Osteoblast (primary cell): ENCODE data around the gene TACR1. TPM values are rescaled to one million over a fixed set of nuclear protein-coding genes. Genes with fewer than 3 reads are reported as not detected.

ENCODE experiments used
- DNase-seq: peaks from one replicate; pipeline ENCODE4 v3.0.0; 2011; ENCODE audit warnings: low spot score, mixed read lengths; ENCODE audit not compliant: insufficient read length; ENCODE audit errors: missing footprints
- H2AFZ ChIP-seq: 2 replicates; pipeline ENCODE4 v1.6.0; 2011; ENCODE audit warnings: mild to moderate bottlenecking, low read length
- H3K27ac ChIP-seq: 2 replicates; pipeline ENCODE4 v1.5.1; 2011; ENCODE audit warnings: mild to moderate bottlenecking, low read depth, low read length, moderate library complexity
- H3K27me3 ChIP-seq: 2 replicates; pipeline ENCODE4 v1.6.0; 2012; ENCODE audit warnings: mild to moderate bottlenecking, control low read depth, inconsistent platforms, low read length, moderate library complexity; ENCODE audit not compliant: insufficient read depth
- H3K36me3 ChIP-seq: 2 replicates; pipeline ENCODE4 v1.5.1; 2011; ENCODE audit warnings: mild to moderate bottlenecking, low read length, control low read depth, moderate library complexity; ENCODE audit not compliant: insufficient read depth
- H3K4me1 ChIP-seq: 2 replicates; pipeline ENCODE4 v1.5.1; 2011; ENCODE audit warnings: mild to moderate bottlenecking, low read length, control low read depth, moderate library complexity; ENCODE audit not compliant: insufficient read depth
- H3K4me2 ChIP-seq: 2 replicates; pipeline ENCODE4 v1.6.0; 2011; ENCODE audit warnings: mild to moderate bottlenecking, low read length; ENCODE audit not compliant: insufficient read depth
- H3K4me3 ChIP-seq: fragments of 200-600 bp; sonication (generic); 3 replicates; pipeline ENCODE4 v1.5.1; 2012; ENCODE audit warnings: mild to moderate bottlenecking, low read length, inconsistent platforms; ENCODE audit not compliant: insufficient read depth
- H3K79me2 ChIP-seq: 2 replicates; pipeline ENCODE4 v1.6.0; 2012; ENCODE audit warnings: mild to moderate bottlenecking, low read length, control low read depth, inconsistent platforms; ENCODE audit not compliant: insufficient read depth
- H3K9me3 ChIP-seq: 2 replicates; pipeline ENCODE4 v1.5.1; 2011; ENCODE audit warnings: low read depth, low read length, control low read depth
- H4K20me1 ChIP-seq: 2 replicates; pipeline ENCODE4 v1.6.0; 2012; ENCODE audit warnings: mild to moderate bottlenecking, low read length, control low read depth; ENCODE audit not compliant: insufficient read depth
- total RNA-seq: library from RNA; depleted of rRNA; stranded (reverse); fragments of >200 nt; gene quantifications from 2 replicates; pipeline ENCODE4 v1.2.3, GENCODE V29; 2012
- TF ChIP-seq, protein P1 (sequence below): IDR thresholded peaks from 2 replicates; pipeline ENCODE4 v1.5.1; 2011; ENCODE audit warnings: mild to moderate bottlenecking, low read depth, low read length, moderate library complexity; ENCODE audit errors: extremely low read depth

Gene TACR1
- total RNA-seq, 1 donor: under 0.01 TPM

DNA sequence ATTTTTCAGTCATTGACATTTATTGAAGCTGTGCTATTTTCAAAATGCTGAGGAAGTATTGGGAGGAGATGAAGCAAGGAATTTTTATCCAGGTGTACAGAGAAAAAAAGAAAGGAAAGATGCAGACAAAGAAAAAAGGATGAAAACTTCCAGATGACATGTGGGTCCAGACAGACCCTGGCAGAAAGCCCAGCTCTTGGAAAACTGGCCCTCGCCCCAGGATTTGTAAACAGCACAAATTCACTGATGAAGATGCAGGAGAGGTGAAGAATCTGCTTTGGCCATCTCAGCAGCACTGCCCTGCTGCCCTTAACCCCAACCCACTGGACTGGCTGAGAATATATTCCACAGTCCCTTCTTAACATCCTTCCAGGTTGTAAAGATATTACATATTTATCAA is 12.5 kb downstream of the TACR1 start:
- no peak for DNase-seq
- H2AFZ ChIP-seq: no peak overlapping the region

DNA sequence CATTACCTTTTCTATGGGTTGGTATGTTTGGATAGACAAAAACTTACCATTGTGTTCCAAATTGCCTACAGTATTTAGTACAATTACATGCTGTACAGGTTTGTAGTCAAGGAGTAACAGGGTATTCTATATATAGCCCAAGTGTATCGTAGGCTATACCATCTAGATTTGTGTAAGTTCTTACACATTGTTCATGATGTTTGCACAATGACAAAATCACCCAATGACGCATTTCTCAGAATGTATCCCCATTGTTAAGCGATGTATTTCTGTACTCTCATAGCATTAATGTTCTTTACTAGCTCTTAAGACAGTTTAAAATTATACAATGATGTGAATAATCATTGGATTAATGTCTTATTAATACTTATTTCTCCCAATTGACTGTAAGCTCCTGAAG is 16.7 kb downstream of the TACR1 start:
- H3K27me3 ChIP-seq: peaks cover 12% of the 10 kb centered on the region
- no peak overlapping the region for H2AFZ ChIP-seq
- no peak overlapping the region for H3K4me3 ChIP-seq
- H3K4me1 ChIP-seq: no peaks in the 10 kb centered on the region
- TF ChIP-seq, protein P1, sequence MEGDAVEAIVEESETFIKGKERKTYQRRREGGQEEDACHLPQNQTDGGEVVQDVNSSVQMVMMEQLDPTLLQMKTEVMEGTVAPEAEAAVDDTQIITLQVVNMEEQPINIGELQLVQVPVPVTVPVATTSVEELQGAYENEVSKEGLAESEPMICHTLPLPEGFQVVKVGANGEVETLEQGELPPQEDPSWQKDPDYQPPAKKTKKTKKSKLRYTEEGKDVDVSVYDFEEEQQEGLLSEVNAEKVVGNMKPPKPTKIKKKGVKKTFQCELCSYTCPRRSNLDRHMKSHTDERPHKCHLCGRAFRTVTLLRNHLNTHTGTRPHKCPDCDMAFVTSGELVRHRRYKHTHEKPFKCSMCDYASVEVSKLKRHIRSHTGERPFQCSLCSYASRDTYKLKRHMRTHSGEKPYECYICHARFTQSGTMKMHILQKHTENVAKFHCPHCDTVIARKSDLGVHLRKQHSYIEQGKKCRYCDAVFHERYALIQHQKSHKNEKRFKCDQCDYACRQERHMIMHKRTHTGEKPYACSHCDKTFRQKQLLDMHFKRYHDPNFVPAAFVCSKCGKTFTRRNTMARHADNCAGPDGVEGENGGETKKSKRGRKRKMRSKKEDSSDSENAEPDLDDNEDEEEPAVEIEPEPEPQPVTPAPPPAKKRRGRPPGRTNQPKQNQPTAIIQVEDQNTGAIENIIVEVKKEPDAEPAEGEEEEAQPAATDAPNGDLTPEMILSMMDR: no peak
- H3K9me3 ChIP-seq: no peaks in the 10 kb centered on the region
- DNase-seq: no peak
- no peaks in the 10 kb centered on the region for H3K36me3 ChIP-seq
- no peak overlapping the region for H3K27ac ChIP-seq
- no peaks in the 10 kb centered on the region for H4K20me1 ChIP-seq
- H3K4me2 ChIP-seq: no peak overlapping the region
- H3K79me2 ChIP-seq: no peaks in the 10 kb centered on the region

More for the DNA sequence above, 12.5 kb downstream of the TACR1 start:
- Histone ChIP-seq H3K4me1 (no peaks in the 10 kb centered on the region), H3K27ac (no peak overlapping the region), H3K4me3 (no peak overlapping the region), H3K4me2 (no peak overlapping the region), H3K36me3 (no peaks in the 10 kb centered on the region), H3K79me2 (no peaks in the 10 kb centered on the region), H3K9me3 (no peaks in the 10 kb centered on the region), H4K20me1 (no peaks in the 10 kb centered on the region), H3K27me3 (peaks cover 41% of the 10 kb centered on the region)
- TF ChIP-seq, protein P1: no peak

DNA sequence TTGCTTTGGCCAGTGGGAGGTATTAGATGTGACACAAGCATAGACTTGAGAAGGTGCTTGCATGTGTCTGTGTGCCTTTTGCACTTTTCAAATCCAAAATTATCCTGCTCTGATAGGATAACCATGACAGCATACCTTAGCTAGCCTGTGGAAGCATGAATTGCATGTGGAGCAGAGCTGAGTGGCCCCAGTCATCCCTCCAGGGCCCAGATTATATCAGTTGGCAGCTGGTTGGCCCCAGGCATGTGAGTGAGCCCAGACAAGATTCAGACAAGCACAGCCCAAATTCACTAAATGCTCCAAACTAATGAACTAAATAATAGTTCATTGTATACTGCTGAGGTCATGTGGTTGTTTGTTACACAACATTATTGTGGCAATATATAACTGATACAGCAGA is 18.8 kb downstream of the TACR1 start:
- Histone ChIP-seq H3K4me3 (no peak overlapping the region), H2AFZ (no peak overlapping the region), H3K27ac (no peak overlapping the region), H4K20me1 (no peaks in the 10 kb centered on the region), H3K79me2 (no peaks in the 10 kb centered on the region), H3K4me2 (no peak overlapping the region), H3K4me1 (no peaks in the 10 kb centered on the region), H3K9me3 (no peaks in the 10 kb centered on the region), H3K36me3 (no peaks in the 10 kb centered on the region), H3K27me3 (peaks cover 2% of the 10 kb centered on the region)
- TF ChIP-seq, protein P1: no peak
- no peak for DNase-seq

DNA sequence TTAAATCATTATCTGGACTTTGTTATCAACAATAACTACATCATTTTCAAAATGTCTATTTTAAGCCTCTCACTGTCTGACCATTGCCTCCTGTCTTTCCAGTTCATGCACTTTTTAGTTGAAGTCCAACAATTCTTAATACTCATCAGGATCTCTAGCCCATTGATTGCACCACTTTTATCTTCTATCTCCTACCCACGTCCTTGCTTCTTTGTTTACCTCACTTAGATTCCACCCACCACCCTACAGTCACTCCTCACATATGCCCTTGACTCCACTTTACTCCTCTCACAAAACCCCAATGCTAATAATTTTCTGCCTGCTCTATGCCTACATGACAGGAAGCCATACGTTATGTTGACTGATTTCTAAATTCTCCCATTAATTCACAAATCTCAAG is 21.9 kb downstream of the TACR1 start:
- no peak for DNase-seq
- Histone ChIP-seq H3K9me3 (no peaks in the 10 kb centered on the region), H2AFZ (no peak overlapping the region), H3K36me3 (no peaks in the 10 kb centered on the region), H3K4me3 (no peak overlapping the region), H3K79me2 (no peaks in the 10 kb centered on the region), H3K4me1 (no peaks in the 10 kb centered on the region), H3K27ac (no peak overlapping the region), H3K27me3 (peaks cover 2% of the 10 kb centered on the region), H4K20me1 (no peaks in the 10 kb centered on the region), H3K4me2 (no peak overlapping the region)
- TF ChIP-seq, protein P1: no peak
